Measurements from ENCODE around the gene PSME3IP1.
"Not testable (repeated sequence)": the region's sequence is repeated elsewhere in the genome, so short reads cannot be mapped to it uniquely, and the experiment has no call there.

The PSME3IP1 gene

GRCh38 chr16:57196753-57197152, 10.9 kb upstream of the PSME3IP1 start:
- no peak for DNase-seq (ENCODE audit: low read depth)

GRCh38 chr16:57196286-57196685, 10.4 kb upstream of the PSME3IP1 start:
- no peak for DNase-seq (ENCODE audit: low read depth)

- no peak for DNase-seq (ENCODE audit: low read depth)
Observed at GRCh38 chr16:57194512-57194911, 8.7 kb upstream of the PSME3IP1 start.

GRCh38 chr16:57192720-57193486, 7.1 kb upstream of the PSME3IP1 start:
- no peak for DNase-seq (ENCODE audit: low read depth)

- DNase-seq (ENCODE audit: low read depth), result no peak
Observed at GRCh38 chr16:57192146-57192545, 6.3 kb upstream of the PSME3IP1 start.

GRCh38 chr16:57191056-57191571, 5.3 kb upstream of the PSME3IP1 start:
- no peak for DNase-seq (ENCODE audit: low read depth)

GRCh38 chr16:57190136-57190535, 4.3 kb upstream of the PSME3IP1 start:
- no peak for DNase-seq (ENCODE audit: low read depth)

GRCh38 chr16:57189527-57189926, 3.7 kb upstream of the PSME3IP1 start:
- DNase-seq (ENCODE audit: low read depth), result not testable (repeated sequence)

GRCh38 chr16:57188711-57189002, 2.8 kb upstream of the PSME3IP1 start:
- no peak for DNase-seq (ENCODE audit: low read depth)

GRCh38 chr16:57187902-57188710, 2.3 kb upstream of the PSME3IP1 start:
- not testable (repeated sequence) for DNase-seq (ENCODE audit: low read depth)

GRCh38 chr16:57186872-57187854, 1.3 kb upstream of the PSME3IP1 start:
- no peak for DNase-seq (ENCODE audit: low read depth)

GRCh38 chr16:57185446-57185944, 344 bp downstream of the PSME3IP1 start:
- DNase-seq (ENCODE audit: low read depth), result peak; percentile 13

GRCh38 chr16:57184887-57185445, 873 bp downstream of the PSME3IP1 start:
- DNase-seq (ENCODE audit: low read depth), result no peak

GRCh38 chr16:57184113-57184512, 1.7 kb downstream of the PSME3IP1 start:
- no peak for DNase-seq (ENCODE audit: low read depth)

- no peak for DNase-seq (ENCODE audit: low read depth)
Observed at GRCh38 chr16:57179215-57179828, 6.5 kb downstream of the PSME3IP1 start.

GRCh38 chr16:57178793-57179212, 7.0 kb downstream of the PSME3IP1 start:
- no peak for DNase-seq (ENCODE audit: low read depth)

- DNase-seq (ENCODE audit: low read depth), result no peak
Observed at GRCh38 chr16:57178196-57178595, 7.6 kb downstream of the PSME3IP1 start.

GRCh38 chr16:57175896-57176295, 9.9 kb downstream of the PSME3IP1 start:
- no peak for DNase-seq (ENCODE audit: low read depth)

GRCh38 chr16:57172721-57173290, 13.0 kb downstream of the PSME3IP1 start:
- DNase-seq (ENCODE audit: low read depth), result no peak

- DNase-seq (ENCODE audit: low read depth), result no peak
Observed at GRCh38 chr16:57169327-57169726, 16.5 kb downstream of the PSME3IP1 start.

- no peak for DNase-seq (ENCODE audit: low read depth)
Observed at GRCh38 chr16:57167953-57168352, 17.9 kb downstream of the PSME3IP1 start.

Data from activated T-helper 1 cell treated with Interleukin-2 at 50 U/mL for 16 hours (primary cell).